Measurements from ENCODE around the gene GFRAL.

Gene GFRAL

DNA sequence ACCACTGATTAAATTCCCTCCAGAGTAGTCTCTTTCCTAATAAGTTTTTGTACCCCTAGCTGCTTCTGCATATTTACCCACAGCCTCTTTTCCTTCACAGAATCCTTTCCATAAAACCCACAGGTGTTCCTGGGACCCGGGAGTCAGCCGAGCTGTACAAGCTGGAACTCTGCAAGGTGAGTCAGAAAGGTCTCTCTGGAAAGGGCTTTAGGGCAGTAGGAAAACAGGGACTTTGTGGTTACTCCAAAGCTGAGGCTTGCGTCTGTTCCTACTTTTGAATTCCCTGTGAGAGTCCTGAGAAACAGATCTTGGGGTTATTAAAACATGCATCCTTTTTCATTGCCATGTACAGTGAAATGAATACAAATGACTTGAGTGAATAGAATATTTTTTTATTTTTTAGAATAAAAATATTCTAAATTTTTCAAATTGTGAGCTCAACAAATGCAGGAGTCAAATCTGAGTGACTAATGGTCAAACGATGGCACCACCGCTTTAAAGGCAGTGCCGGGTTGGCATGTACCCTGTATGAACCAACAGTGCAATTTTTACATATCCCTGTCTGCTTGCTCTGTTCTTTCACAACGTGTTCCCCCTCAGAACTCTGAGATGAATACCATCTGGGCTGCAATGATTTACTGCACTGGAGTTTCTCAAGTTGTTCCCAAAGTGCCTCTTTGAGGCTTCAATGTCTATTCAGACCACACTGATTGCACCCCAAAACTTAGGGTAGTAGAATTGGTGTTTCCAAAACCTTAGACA lies 78.4 kb downstream of the GFRAL start:
- no peak for DNase-seq
- in situ Hi-C loops (cut with HindIII; ENCODE audit: low pct_ligation_motif_present, low pct_unique_long_range_greater_than_20kb, low sequenced_read_pairs), result no loop called here

DNA sequence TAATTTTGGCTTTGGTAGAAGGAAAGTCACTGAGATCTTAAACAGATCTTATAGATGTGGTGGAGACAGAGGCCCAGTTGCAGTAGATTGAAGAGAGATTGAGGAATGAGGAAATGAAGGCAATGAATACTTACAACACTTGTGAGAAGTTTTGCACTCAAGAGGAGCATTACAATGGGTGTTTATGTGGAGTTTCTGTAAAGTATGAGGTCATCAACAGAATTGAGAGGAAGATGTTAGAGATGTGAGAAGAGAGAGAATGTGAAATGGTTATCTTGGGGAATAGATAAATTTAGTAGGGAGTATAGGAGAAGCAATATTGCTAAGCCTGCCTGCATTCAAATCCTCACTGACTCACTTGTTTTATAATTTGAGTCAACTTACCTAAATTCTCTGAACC lies 83.4 kb downstream of the GFRAL start:
- in situ Hi-C loops (cut with HindIII; ENCODE audit: low pct_ligation_motif_present, low pct_unique_long_range_greater_than_20kb, low sequenced_read_pairs), result no loop called here
- DNase-seq, result no peak

DNA sequence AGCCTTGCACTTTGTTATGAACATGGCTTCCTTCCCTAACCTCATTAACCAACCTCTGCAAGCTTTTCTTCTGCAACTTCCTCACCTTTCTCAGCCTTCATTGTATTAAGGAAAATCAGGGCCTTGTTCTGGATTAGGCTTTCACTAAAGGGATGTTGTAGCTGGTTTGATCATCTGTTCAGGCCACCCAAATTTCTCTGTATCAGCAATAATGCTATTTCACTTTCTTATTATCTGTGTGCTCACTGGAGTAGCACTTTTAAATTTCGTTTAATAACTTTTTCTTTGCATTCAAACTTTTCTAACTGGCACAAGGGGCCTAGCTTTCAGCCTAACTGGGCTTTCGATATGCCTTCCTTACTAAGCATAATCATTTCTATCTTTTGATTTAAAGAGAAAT lies 96.7 kb downstream of the GFRAL start:
- in situ Hi-C loops (cut with HindIII; ENCODE audit: low pct_ligation_motif_present, low pct_unique_long_range_greater_than_20kb, low sequenced_read_pairs), result no loop called here
- DNase-seq, result no peak

DNA sequence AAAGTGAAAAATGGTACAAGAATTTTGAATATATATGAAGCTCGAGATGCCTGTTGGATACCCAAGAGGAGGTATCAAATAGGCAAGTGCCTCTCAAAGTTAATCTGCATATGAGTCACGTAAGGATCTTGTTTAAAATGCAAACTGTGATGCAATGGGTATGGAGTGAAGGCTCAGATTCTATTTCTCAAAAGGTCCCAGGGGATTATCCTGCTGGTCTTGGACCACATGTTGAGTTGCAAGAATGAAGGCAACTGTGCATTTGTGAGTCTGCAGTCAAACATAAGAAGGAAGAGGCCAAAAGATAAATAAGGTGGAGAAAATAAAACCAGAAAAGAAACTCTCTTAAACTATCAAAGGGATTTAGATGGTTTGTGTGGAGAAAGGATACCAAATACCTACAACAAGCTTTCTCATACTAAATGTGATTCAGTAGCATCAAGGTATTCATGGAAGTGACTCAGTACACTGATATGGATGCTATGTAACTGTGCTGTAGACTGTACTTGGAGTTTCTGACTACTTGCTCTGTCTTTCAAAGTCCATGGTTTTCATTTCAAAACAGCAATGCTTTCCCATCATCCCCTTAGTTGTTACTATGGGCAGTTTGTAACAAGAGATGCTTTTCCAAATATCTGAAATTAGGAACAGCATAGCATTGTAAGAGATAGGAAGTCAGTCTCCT lies 106.3 kb downstream of the GFRAL start:
- no peak for DNase-seq
- in situ Hi-C loops (cut with HindIII; ENCODE audit: low pct_ligation_motif_present, low pct_unique_long_range_greater_than_20kb, low sequenced_read_pairs), result no loop called here

- no peak for DNase-seq
- in situ Hi-C loops (cut with HindIII; ENCODE audit: low pct_ligation_motif_present, low pct_unique_long_range_greater_than_20kb, low sequenced_read_pairs), result no loop called here
Measured at GRCh38 chr6:55437141-55437540, 109.9 kb downstream of the GFRAL start.

DNA sequence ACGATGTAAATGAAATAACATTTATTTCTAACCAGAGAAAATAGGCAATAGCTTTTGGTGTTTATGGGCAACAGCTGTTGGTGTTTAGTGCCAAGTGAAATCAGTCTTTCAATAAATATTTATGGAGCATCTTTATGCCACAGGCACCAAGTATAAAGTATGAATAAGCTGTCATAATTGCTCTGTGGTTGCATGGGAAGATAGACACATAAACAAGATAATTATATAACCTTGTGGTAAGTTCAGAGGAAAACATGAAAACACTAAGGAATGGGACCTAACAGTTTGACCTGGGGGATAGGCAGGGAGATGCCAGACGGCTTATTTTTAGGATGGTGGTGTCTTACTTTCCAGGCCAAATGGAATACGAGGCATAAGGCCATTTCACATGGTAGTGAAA lies 110.9 kb downstream of the GFRAL start:
- in situ Hi-C loops (cut with HindIII; ENCODE audit: low pct_ligation_motif_present, low pct_unique_long_range_greater_than_20kb, low sequenced_read_pairs), result no loop called here
- no peak for DNase-seq

- in situ Hi-C loops (cut with HindIII; ENCODE audit: low pct_ligation_motif_present, low pct_unique_long_range_greater_than_20kb, low sequenced_read_pairs), result no loop called here
- DNase-seq, result no peak
Measured at GRCh38 chr6:55443238-55444134, 116.2 kb downstream of the GFRAL start.

GRCh38 chr6:55445648-55446204 lies 118.5 kb downstream of the GFRAL start:
- DNase-seq, result peak; percentile 42
- in situ Hi-C loops (cut with HindIII; ENCODE audit: low pct_ligation_motif_present, low pct_unique_long_range_greater_than_20kb, low sequenced_read_pairs), result no loop called here

GRCh38 chr6:55447891-55448290 lies 120.6 kb downstream of the GFRAL start:
- in situ Hi-C loops (cut with HindIII; ENCODE audit: low pct_ligation_motif_present, low pct_unique_long_range_greater_than_20kb, low sequenced_read_pairs), result no loop called here
- DNase-seq, result no peak

DNA sequence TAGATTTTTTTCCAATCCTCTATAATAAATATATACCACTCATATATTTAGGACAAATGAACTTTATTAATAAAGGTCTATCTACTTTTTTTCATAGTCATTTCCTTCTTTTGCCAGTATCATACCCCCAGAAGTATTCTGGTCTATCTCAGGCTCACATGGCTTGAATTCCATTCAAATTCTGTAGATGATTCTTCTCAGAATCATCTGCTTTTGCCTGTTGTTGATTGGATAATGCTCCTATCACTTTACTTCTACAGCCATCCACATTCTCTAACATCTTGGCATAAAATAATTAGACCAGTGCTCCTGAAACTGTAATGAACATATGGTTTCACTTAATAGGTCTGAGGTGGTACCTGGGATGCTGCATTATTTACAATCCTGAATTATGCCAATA lies 121.2 kb downstream of the GFRAL start:
- DNase-seq, result peak; percentile 39
- in situ Hi-C loops (cut with HindIII; ENCODE audit: low pct_ligation_motif_present, low pct_unique_long_range_greater_than_20kb, low sequenced_read_pairs), result no loop called here

DNA sequence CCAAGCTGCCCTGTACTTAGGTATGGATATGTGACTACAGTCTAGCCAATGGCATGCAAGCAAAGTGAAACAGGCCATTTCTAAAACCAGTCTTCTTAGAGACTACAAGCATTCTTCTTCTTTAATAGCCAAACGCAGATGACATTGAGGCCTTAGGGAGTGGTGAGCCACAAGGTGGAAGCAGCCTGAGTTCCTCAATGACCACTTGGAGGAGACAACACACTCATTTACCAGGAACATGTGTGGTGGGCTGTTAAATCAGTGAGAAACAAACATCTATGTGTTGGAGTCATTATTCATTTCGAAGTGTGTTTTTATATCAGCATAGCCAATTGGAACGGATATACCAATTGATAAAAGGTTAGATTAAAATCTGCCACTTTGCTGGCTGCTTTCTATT lies 122.0 kb downstream of the GFRAL start:
- in situ Hi-C loops (cut with HindIII; ENCODE audit: low pct_ligation_motif_present, low pct_unique_long_range_greater_than_20kb, low sequenced_read_pairs), result no loop called here
- DNase-seq, result peak; percentile 24

DNA sequence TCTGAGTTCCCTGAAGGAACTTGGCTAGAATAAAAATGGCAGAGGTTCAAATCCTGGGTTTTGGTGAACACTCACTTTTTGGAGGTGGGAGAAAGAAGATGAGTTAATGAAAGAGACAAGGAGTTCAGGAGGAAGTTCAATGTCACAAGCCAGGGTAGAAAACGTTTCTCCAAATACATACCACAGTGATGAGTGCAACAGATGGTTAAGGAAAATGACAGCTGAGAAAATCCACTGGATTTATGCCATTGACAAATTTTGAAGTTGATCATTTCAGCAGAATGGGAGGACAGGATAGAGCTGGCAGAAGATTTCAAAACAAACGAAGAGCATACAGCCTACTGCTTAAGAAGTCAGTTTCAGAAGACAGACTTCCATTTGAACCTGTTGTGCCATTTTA lies 122.7 kb downstream of the GFRAL start:
- in situ Hi-C loops (cut with HindIII; ENCODE audit: low pct_ligation_motif_present, low pct_unique_long_range_greater_than_20kb, low sequenced_read_pairs), result no loop called here

More for the DNA sequence above, 122.7 kb downstream of the GFRAL start:
- DNase-seq, result no peak

All from ACHN (cell line).